Fibroblast of lung (primary cell): ENCODE measurements around the gene KCTD13. TPM values are rescaled to one million over a fixed set of nuclear protein-coding genes. Genes with fewer than 3 reads are reported as not detected.
"Not testable (repeated sequence)": the region's sequence is repeated elsewhere in the genome, so short reads cannot be mapped to it uniquely, and the experiment has no call there.

Source experiments
- DNase-seq, 2 donors: peaks; one replicate each; pipeline versions ENCODE4 v3.0.0 to v3.0.0-alpha.2; 2010; ENCODE audit warnings: low read depth in 2 of 2
- H2AFZ ChIP-seq: 2 replicates; pipeline ENCODE4 v1.5.1; 2012; ENCODE audit warnings: low read length, control low read depth, inconsistent platforms
- H3K27ac ChIP-seq: 2 replicates; pipeline ENCODE4 v1.5.1; 2011; ENCODE audit warnings: low read length, control low read depth; ENCODE audit not compliant: insufficient read depth
- H3K27me3 ChIP-seq: 2 replicates; pipeline ENCODE4 v1.5.1; 2011; ENCODE audit warnings: mild to moderate bottlenecking, low read length; ENCODE audit not compliant: control insufficient read depth, insufficient read depth
- H3K36me3 ChIP-seq: 2 replicates; pipeline ENCODE4 v1.5.1; 2011; ENCODE audit warnings: low read length; ENCODE audit not compliant: control insufficient read depth, insufficient read depth
- H3K4me1 ChIP-seq: 2 replicates; pipeline ENCODE4 v1.5.1; 2011; ENCODE audit warnings: low read length; ENCODE audit not compliant: control insufficient read depth, insufficient read depth; ENCODE audit errors: extremely low read depth
- H3K4me2 ChIP-seq: 2 replicates; pipeline ENCODE4 v1.5.1; 2011; ENCODE audit warnings: low read length, control low read depth; ENCODE audit not compliant: insufficient read depth; ENCODE audit errors: extremely low read depth
- H3K4me3 ChIP-seq, 4 experiments: fragments of 200-600 bp in 1 of 4; sonication (generic) in 1 of 4; replicated peaks in 1 of 4; 2 replicates each; pipeline ENCODE4 v1.5.1; 2011 to 2016; ENCODE audit warnings: low read length in 4 of 4, low read depth in 3 of 4, mild to moderate bottlenecking in 3 of 4, control low read depth in 2 of 4, inconsistent platforms in 1 of 4, mixed read lengths in 1 of 4; ENCODE audit not compliant: insufficient read depth in 1 of 4; ENCODE audit errors: control extremely low read depth in 1 of 4
- H3K79me2 ChIP-seq: 2 replicates; pipeline ENCODE4 v1.5.1; 2012; ENCODE audit warnings: mild to moderate bottlenecking, low read length, inconsistent platforms; ENCODE audit not compliant: control insufficient read depth, insufficient read depth
- H3K9ac ChIP-seq: 2 replicates; pipeline ENCODE4 v1.5.1; 2011; ENCODE audit warnings: mild to moderate bottlenecking, low read length, control low read depth; ENCODE audit not compliant: insufficient read depth
- H3K9me3 ChIP-seq: 2 replicates; pipeline ENCODE4 v1.5.1; 2012; ENCODE audit warnings: low read depth, low read length; ENCODE audit not compliant: control insufficient read depth, insufficient read depth
- H4K20me1 ChIP-seq: 2 replicates; pipeline ENCODE4 v1.5.1; 2011; ENCODE audit warnings: low read length; ENCODE audit not compliant: control insufficient read depth, insufficient read depth; ENCODE audit errors: extremely low read depth
- EZH2 ChIP-seq: IDR thresholded peaks from 2 replicates; pipeline ENCODE4 v1.5.1; 2012; ENCODE audit warnings: low read length, control low read depth, mild to moderate bottlenecking; ENCODE audit errors: missing control alignments
- polyA plus RNA-seq, 2 donors: library from polyadenylated mRNA; depleted of rRNA in 1 of 2; stranded (reverse) in 1 of 2; unstranded in 1 of 2; fragments of >200 nt; gene quantifications; 2 replicates each; pipeline ENCODE4 v1.2.1, GENCODE V29; 2011 to 2012; ENCODE audit warnings: missing spikeins in 1 of 2
- total RNA-seq: library from RNA; depleted of rRNA; stranded (reverse); fragments of >200 nt; gene quantifications from 2 replicates; pipeline ENCODE4 v1.2.1, GENCODE V29; 2014
- TF ChIP-seq, protein P1 (sequence below), 2 donors: IDR thresholded peaks in 1 of 2; conservative IDR thresholded peaks in 1 of 2; 1 replicate in 1 of 2; 2 replicates in 1 of 2; pipeline ENCODE4 v1.5.1; 2011 to 2012; ENCODE audit warnings: low read length in 2 of 2, control low read depth in 1 of 2, inconsistent platforms in 1 of 2, low read depth in 1 of 2, mild to moderate bottlenecking in 1 of 2

Gene KCTD13
- total and polyA plus RNA-seq, 2 donors (not counting 1 experiment from before 2014, with no cell fraction given): 5.9 to 6.3 TPM

DNA sequence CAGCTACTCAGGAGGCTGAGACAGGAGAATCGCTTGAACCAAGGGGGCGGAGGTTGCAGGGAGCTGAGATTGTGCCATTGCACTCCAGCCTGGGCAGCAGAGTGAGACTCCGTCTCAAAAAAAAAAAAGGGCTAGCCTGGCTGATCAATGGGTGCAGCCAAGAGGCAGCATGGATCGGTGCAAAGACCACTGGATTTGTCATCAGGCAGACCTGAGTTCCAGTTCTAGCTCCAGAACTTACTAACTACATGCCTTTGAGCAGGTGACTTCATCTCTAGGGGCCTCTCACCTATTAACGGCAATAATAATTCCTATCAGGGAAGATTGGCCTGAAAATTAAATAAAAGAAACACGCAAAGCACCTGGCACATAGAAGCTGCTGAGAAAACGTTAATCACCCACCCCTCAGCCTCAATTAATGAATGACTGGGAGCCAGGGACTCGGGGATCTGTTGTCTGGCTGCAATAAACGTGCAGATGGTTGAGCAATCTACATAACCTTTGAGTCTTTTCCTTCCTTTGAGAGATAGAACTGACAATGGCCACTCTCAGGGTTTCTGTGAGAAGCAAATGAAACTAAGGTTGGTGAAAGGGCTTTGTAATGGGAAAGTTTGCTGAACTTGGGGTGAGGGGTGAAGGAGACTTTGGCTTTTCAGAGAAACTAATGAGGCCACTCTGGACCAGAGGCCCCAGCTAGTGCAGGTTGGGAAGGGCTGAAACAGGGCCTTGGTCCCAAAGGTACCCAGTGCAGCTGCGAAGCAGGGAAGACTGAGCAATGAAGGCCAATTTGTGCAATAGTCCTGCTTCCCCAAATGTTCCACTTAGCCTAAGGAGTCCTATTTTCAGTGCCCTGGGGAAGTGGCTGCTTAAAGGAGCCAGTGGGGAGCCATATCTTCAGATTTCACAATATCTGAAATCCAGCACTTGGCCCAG lies 34.2 kb downstream of the KCTD13 start:
- Histone ChIP-seq H3K9ac (no peak overlapping the region), H3K4me1 (no peaks in the 10 kb centered on the region), H3K27me3 (no peaks in the 10 kb centered on the region), H3K79me2 (no peaks in the 10 kb centered on the region), H3K4me3 (no peak overlapping the region), H3K9me3 (no peaks in the 10 kb centered on the region), H2AFZ (no peak overlapping the region), H3K27ac (no peak overlapping the region), H4K20me1 (peaks cover 2% of the 10 kb centered on the region), H3K36me3 (no peaks in the 10 kb centered on the region), H3K4me2 (no peak overlapping the region)
- TF ChIP-seq EZH2: no peak
- TF ChIP-seq, protein P1, sequence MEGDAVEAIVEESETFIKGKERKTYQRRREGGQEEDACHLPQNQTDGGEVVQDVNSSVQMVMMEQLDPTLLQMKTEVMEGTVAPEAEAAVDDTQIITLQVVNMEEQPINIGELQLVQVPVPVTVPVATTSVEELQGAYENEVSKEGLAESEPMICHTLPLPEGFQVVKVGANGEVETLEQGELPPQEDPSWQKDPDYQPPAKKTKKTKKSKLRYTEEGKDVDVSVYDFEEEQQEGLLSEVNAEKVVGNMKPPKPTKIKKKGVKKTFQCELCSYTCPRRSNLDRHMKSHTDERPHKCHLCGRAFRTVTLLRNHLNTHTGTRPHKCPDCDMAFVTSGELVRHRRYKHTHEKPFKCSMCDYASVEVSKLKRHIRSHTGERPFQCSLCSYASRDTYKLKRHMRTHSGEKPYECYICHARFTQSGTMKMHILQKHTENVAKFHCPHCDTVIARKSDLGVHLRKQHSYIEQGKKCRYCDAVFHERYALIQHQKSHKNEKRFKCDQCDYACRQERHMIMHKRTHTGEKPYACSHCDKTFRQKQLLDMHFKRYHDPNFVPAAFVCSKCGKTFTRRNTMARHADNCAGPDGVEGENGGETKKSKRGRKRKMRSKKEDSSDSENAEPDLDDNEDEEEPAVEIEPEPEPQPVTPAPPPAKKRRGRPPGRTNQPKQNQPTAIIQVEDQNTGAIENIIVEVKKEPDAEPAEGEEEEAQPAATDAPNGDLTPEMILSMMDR (conservative IDR thresholded peaks at IDR 0.05 in 1 of 2, IDR thresholded peaks at IDR 0.05 in 1 of 2; ENCODE audit: low read depth in 1 of 2, low read length in 2 of 2): no peak
- no peak for DNase-seq

DNA sequence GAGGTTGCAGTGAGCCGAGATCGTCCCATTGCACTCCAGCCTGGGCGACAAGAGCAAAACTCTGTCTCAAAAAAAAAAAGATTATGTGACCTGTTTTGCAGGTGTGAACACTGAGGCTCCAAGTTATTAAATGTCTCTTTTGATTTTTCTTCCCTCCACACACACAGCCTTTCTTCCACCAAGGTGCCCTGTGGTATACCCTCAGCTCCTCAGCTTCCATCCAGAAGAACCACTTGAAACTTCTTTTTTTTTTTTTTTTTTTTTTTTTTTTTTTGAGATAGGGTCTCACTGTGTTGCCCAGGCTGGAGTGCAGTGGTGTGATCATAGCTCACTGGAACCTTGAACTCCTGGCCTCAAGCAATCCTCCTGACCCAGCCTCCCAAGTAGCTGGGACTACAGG lies 36.7 kb downstream of the KCTD13 start:
- not testable (repeated sequence) for H3K27me3 ChIP-seq, H3K4me2 ChIP-seq, H4K20me1 ChIP-seq, H3K9me3 ChIP-seq, H3K9ac ChIP-seq, H3K4me3 ChIP-seq, DNase-seq, H3K79me2 ChIP-seq, H3K27ac ChIP-seq, H2AFZ ChIP-seq, H3K36me3 ChIP-seq, H3K4me1 ChIP-seq

DNA sequence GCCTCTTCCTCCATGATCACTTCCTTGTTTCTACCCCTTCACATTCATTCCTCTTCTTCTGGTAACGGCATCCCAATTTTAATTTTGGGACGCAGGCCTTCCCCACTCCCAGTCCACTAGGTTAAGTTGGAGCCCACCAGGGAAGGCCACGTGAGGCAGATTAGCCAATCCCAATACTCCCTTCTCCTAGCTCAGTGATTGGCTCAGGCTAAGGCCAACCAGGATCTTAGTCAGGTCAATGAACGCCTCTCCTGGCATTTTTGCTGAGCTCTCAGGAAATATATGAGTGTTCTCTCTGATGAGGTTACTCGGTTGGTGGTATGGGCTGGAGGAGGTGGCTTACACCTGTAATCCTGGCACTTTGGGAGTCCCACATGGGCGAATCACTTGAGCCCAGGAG lies 42.0 kb downstream of the KCTD13 start:
- H2AFZ ChIP-seq: no peak overlapping the region
- H3K27me3 ChIP-seq: no peaks in the 10 kb centered on the region
- no peak for TF ChIP-seq EZH2
- TF ChIP-seq, protein P1 (conservative IDR thresholded peaks at IDR 0.05 in 1 of 2, IDR thresholded peaks at IDR 0.05 in 1 of 2; ENCODE audit: low read depth in 1 of 2, low read length in 2 of 2): no peak
- no peak overlapping the region for H3K9ac ChIP-seq
- no peak overlapping the region for H3K4me3 ChIP-seq
- no peak for DNase-seq
- H4K20me1 ChIP-seq: no peaks in the 10 kb centered on the region
- no peak overlapping the region for H3K27ac ChIP-seq
- H3K9me3 ChIP-seq: no peaks in the 10 kb centered on the region
- H3K79me2 ChIP-seq: no peaks in the 10 kb centered on the region
- no peak overlapping the region for H3K4me2 ChIP-seq
- H3K36me3 ChIP-seq: no peaks in the 10 kb centered on the region
- H3K4me1 ChIP-seq: no peaks in the 10 kb centered on the region
